Iris pigment epithelial cell (primary cell): Measurements from ENCODE around the gene NPW.

Source experiments
- DNase-seq: peaks from one replicate; pipeline ENCODE4 v3.0.0-alpha.2; 2011; ENCODE audit warnings: low read depth

NPW gene

GRCh38 chr16:2019518-2019920 is at the start of gene NPW:
NPW (plus strand) TSS chr16:2019785.
- DNase-seq: no peak

- peak; percentile 94 for DNase-seq
Measured at GRCh38 chr16:1971796-1972489, 47.6 kb upstream of the NPW start, which contains the start of gene TBL3. TBL3 (plus strand) TSS chr16:1972053; CDS start chr16:1972165, 112 bp downstream.

- DNase-seq: peak; percentile 45
Measured at GRCh38 chr16:1972490-1972877, 47.1 kb upstream of the NPW start.

GRCh38 chr16:1973461-1974156 is 46.0 kb upstream of the NPW start:
- no peak for DNase-seq

GRCh38 chr16:1974157-1975070 is 45.2 kb upstream of the NPW start:
- DNase-seq: no peak

- no peak for DNase-seq
Measured at GRCh38 chr16:1975432-1976215, 44.0 kb upstream of the NPW start.

- DNase-seq: no peak
Measured at GRCh38 chr16:1976216-1976520, 43.4 kb upstream of the NPW start.

GRCh38 chr16:1976951-1977874 is 42.4 kb upstream of the NPW start:
- no peak for DNase-seq

- no peak for DNase-seq
Measured at GRCh38 chr16:1977875-1978268, 41.7 kb upstream of the NPW start.

GRCh38 chr16:1978476-1979120 is 41.0 kb upstream of the NPW start:
- DNase-seq: no peak

GRCh38 chr16:1979271-1980029 is 40.1 kb upstream of the NPW start:
- DNase-seq: no peak

- DNase-seq: no peak
Measured at GRCh38 chr16:1980030-1980769, 39.4 kb upstream of the NPW start.

GRCh38 chr16:1980770-1981087 is 38.9 kb upstream of the NPW start:
- no peak for DNase-seq

GRCh38 chr16:1981398-1981836 is 38.2 kb upstream of the NPW start, which contains the start of gene NOXO1:
NOXO1 (minus strand) TSS chr16:1981469; CDS start chr16:1981179, 290 bp downstream.
- no peak for DNase-seq

- no peak for DNase-seq
Measured at GRCh38 chr16:1982013-1982433, 37.6 kb upstream of the NPW start.

GRCh38 chr16:1982991-1983543 is 36.5 kb upstream of the NPW start:
- DNase-seq: no peak

GRCh38 chr16:1983544-1984346 is 35.8 kb upstream of the NPW start, which contains the start of gene GFER:
GFER (plus strand) TSS chr16:1984193; CDS start chr16:1984219, 26 bp downstream.
- peak; percentile 94 for DNase-seq
